Fibroblast of pulmonary artery (primary cell): ENCODE data around the gene TBXAS1.

ENCODE experiments used
- DNase-seq: peaks from one replicate; pipeline ENCODE4 v3.0.0-alpha.2; 2010; ENCODE audit warnings: low read depth
- H3K4me3 ChIP-seq: replicated peaks from 2 replicates; pipeline ENCODE4 v1.5.1; 2011; ENCODE audit warnings: low read depth, mild to moderate bottlenecking, control low read depth, low read length, moderate library complexity
- CTCF ChIP-seq: IDR thresholded peaks from 2 replicates; pipeline ENCODE4 v1.5.1; 2011; ENCODE audit warnings: mild to moderate bottlenecking, control low read depth, low read length, inconsistent platforms; ENCODE audit errors: missing control alignments

The TBXAS1 gene

GRCh38 chr7:140026935-140027334, 197.9 kb downstream of the TBXAS1 start:
- no peak for DNase-seq
- no peak for TF ChIP-seq CTCF
- no peak overlapping the region for H3K4me3 ChIP-seq

GRCh38 chr7:140027858-140028257, 198.8 kb downstream of the TBXAS1 start:
- no peak overlapping the region for H3K4me3 ChIP-seq
- TF ChIP-seq CTCF: no peak
- no peak for DNase-seq

GRCh38 chr7:140028311-140028710, 199.2 kb downstream of the TBXAS1 start:
- H3K4me3 ChIP-seq: no peak overlapping the region
- DNase-seq: no peak
- TF ChIP-seq CTCF: no peak

GRCh38 chr7:140029072-140029471, 200.0 kb downstream of the TBXAS1 start:
- H3K4me3 ChIP-seq: no peak overlapping the region
- no peak for TF ChIP-seq CTCF
- DNase-seq: no peak

GRCh38 chr7:140031364-140031763, 202.3 kb downstream of the TBXAS1 start:
- no peak for DNase-seq
- no peak overlapping the region for H3K4me3 ChIP-seq
- no peak for TF ChIP-seq CTCF

GRCh38 chr7:140033036-140033435, 204.0 kb downstream of the TBXAS1 start:
- DNase-seq: peak; percentile 28
- TF ChIP-seq CTCF: no peak
- H3K4me3 ChIP-seq: no peak overlapping the region

GRCh38 chr7:140033779-140034363, 204.8 kb downstream of the TBXAS1 start:
- no peak for DNase-seq
- TF ChIP-seq CTCF: no peak
- no peak overlapping the region for H3K4me3 ChIP-seq
